KMS-11 (cell line): Measurements from ENCODE around the gene POU5F2.

Experiments used
- H2AFZ ChIP-seq: fragments of 200-600 bp; sonication (generic); 2 replicates; pipeline ENCODE4 v1.6.1; 2016; ENCODE audit warnings: antibody characterized with exemption, mixed run types, low read depth
- H3K27ac ChIP-seq: fragments of 200-600 bp; sonication (generic); 2 replicates; pipeline ENCODE4 v1.6.1; 2016; ENCODE audit warnings: mild to moderate bottlenecking, mixed run types
- H3K27me3 ChIP-seq: fragments of 200-600 bp; sonication (generic); 2 replicates; pipeline ENCODE4 v1.6.1; 2017; ENCODE audit warnings: mild to moderate bottlenecking, low read depth, mixed run types, moderate library complexity; ENCODE audit not compliant: insufficient read depth
- H3K36me3 ChIP-seq: fragments of 200-600 bp; sonication (generic); 2 replicates; pipeline ENCODE4 v1.6.1; 2017; ENCODE audit warnings: mild to moderate bottlenecking, mixed run types; ENCODE audit not compliant: insufficient read depth
- H3K4me1 ChIP-seq: fragments of 200-600 bp; sonication (generic); 2 replicates; pipeline ENCODE4 v1.6.1; 2016; ENCODE audit warnings: mild to moderate bottlenecking, low read depth, mixed run types; ENCODE audit not compliant: poor library complexity, severe bottlenecking
- H3K4me2 ChIP-seq: fragments of 200-600 bp; sonication (generic); 2 replicates; pipeline ENCODE4 v1.7.0; 2016; ENCODE audit warnings: mild to moderate bottlenecking, mixed run types
- H3K4me3 ChIP-seq: fragments of 200-600 bp; sonication (generic); IDR thresholded peaks from 2 replicates; pipeline ENCODE4 v1.6.1; 2017; ENCODE audit warnings: low read depth, low read length, mixed read lengths; ENCODE audit not compliant: insufficient read depth
- H3K79me2 ChIP-seq: fragments of 200-600 bp; sonication (generic); 2 replicates; pipeline ENCODE4 v1.6.1; 2016; ENCODE audit warnings: low read depth, mixed run types; ENCODE audit not compliant: insufficient read depth
- H3K9ac ChIP-seq: fragments of 200-600 bp; sonication (generic); 2 replicates; pipeline ENCODE4 v1.6.1; 2016; ENCODE audit warnings: mild to moderate bottlenecking, mixed run types
- H4K20me1 ChIP-seq: fragments of 200-600 bp; sonication (generic); 2 replicates; pipeline ENCODE4 v1.6.1; 2016; ENCODE audit warnings: mild to moderate bottlenecking, mixed run types; ENCODE audit not compliant: insufficient read depth
- CTCF ChIP-seq: fragments of 200-600 bp; sonication (generic); conservative IDR thresholded peaks from 2 replicates; pipeline ENCODE4 v1.6.1; 2017; ENCODE audit warnings: low read depth, mild to moderate bottlenecking, antibody characterized with exemption, low read length, moderate library complexity, mixed read lengths

Gene POU5F2

GRCh38 chr5:93715327-93715726 is 26.1 kb downstream of the POU5F2 start:
- no peak overlapping the region for H2AFZ ChIP-seq
- TF ChIP-seq CTCF = no peak
- no peaks in the 10 kb centered on the region for H3K27me3 ChIP-seq
- H3K4me3 ChIP-seq = no peak overlapping the region
- no peak overlapping the region for H3K27ac ChIP-seq
- H3K9ac ChIP-seq = no peak overlapping the region
- H3K36me3 ChIP-seq = no peaks in the 10 kb centered on the region
- no peaks in the 10 kb centered on the region for H3K79me2 ChIP-seq
- no peak overlapping the region for H3K4me2 ChIP-seq
- H3K4me1 ChIP-seq = peaks cover 22% of the 10 kb centered on the region
- no peaks in the 10 kb centered on the region for H4K20me1 ChIP-seq

DNA sequence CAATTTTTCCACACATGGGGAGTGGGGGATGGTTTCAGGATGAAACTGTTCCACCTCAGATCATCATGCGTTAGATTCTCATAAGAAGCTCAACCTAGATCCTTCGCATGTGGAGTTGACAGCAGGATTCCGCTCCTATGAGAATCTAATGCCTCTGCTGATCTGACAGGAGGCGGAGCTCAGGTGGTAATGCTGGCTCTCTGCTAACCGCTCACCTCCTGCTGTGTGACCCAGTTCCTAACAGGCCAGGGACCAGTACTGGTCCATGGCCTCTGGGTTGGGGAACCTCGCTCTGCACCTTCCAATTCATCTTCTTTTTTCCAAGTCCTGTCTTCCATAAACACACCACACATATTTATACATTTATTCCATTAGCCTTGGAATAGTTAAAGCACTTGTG is 33.0 kb downstream of the POU5F2 start:
- H4K20me1 ChIP-seq = no peaks in the 10 kb centered on the region
- H3K27ac ChIP-seq = no peak overlapping the region
- no peak overlapping the region for H2AFZ ChIP-seq
- no peaks in the 10 kb centered on the region for H3K27me3 ChIP-seq
- no peak for TF ChIP-seq CTCF
- no peak overlapping the region for H3K4me2 ChIP-seq
- no peak overlapping the region for H3K9ac ChIP-seq
- H3K79me2 ChIP-seq = no peaks in the 10 kb centered on the region
- no peaks in the 10 kb centered on the region for H3K4me1 ChIP-seq
- no peaks in the 10 kb centered on the region for H3K36me3 ChIP-seq
- H3K4me3 ChIP-seq = no peak overlapping the region

DNA sequence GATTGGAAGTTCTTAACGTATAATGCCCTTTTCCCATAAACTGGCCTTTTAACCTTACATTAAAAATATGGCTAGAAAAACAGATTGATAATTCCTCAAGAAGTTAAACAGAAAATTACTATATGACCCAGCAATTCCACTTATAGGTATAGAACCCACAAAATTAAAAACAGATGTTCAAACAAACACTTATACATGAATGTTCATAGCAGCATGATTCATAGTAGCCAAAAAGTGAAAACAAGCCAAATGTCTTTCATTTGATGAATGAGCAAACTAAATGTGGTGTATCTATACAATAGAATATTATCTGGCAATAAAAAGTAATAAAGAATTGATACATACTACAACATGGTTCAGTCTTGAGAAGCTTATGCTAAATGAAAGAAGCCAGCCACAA is 35.5 kb downstream of the POU5F2 start:
- Histone ChIP-seq H2AFZ (no peak overlapping the region), H3K27ac (no peak overlapping the region), H3K4me3 (no peak overlapping the region), H3K36me3 (no peaks in the 10 kb centered on the region), H3K4me1 (no peaks in the 10 kb centered on the region), H3K9ac (no peak overlapping the region), H3K79me2 (no peaks in the 10 kb centered on the region), H3K4me2 (no peak overlapping the region), H3K27me3 (no peaks in the 10 kb centered on the region), H4K20me1 (no peaks in the 10 kb centered on the region)
- TF ChIP-seq CTCF = no peak

- Histone ChIP-seq H3K4me3 (no peak overlapping the region), H3K79me2 (no peaks in the 10 kb centered on the region), H3K27me3 (no peaks in the 10 kb centered on the region), H4K20me1 (no peaks in the 10 kb centered on the region), H2AFZ (no peak overlapping the region), H3K27ac (no peak overlapping the region), H3K36me3 (no peaks in the 10 kb centered on the region), H3K4me1 (no peaks in the 10 kb centered on the region), H3K4me2 (no peak overlapping the region), H3K9ac (no peak overlapping the region)
- no peak for TF ChIP-seq CTCF
These were observed 36.4 kb downstream of the POU5F2 start for GRCh38 chr5:93704996-93705395.

DNA sequence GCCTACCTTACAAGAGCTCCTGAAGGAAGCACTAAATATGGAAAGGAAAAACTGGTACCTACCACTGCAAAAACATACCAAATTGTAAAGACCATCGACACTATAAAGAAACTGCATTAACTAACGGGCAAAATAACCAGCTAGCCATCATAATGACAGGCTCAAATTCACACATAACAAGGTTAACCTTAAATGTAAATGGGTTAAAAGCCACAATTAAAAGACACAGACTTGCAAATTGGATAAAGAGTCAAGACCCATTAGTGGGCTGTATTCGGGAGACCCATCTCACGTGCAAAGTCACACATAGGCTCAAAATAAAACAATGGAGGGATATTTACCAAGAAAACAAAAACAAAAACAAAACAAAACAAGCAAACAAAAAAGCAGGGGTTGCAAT is 49.4 kb downstream of the POU5F2 start:
- Histone ChIP-seq H3K4me3 (no peak overlapping the region), H3K27ac (no peak overlapping the region), H2AFZ (no peak overlapping the region), H4K20me1 (no peaks in the 10 kb centered on the region), H3K79me2 (no peaks in the 10 kb centered on the region), H3K36me3 (no peaks in the 10 kb centered on the region), H3K4me2 (no peak overlapping the region), H3K9ac (no peak overlapping the region), H3K4me1 (no peaks in the 10 kb centered on the region), H3K27me3 (no peaks in the 10 kb centered on the region)
- no peak for TF ChIP-seq CTCF
